H1 (cell line): ENCODE measurements around the gene ZFP57. TPM values are rescaled to one million over a fixed set of nuclear protein-coding genes. Genes with fewer than 3 reads are reported as not detected.

ENCODE experiments used
- EGR1 ChIP-seq: IDR thresholded peaks from 2 replicates; pipeline ENCODE4 v1.6.1; 2011; ENCODE audit warnings: low read depth, low read length, borderline replicate concordance
- GABPA ChIP-seq: IDR thresholded peaks from 2 replicates; pipeline ENCODE4 v1.6.1; 2011; ENCODE audit warnings: mild to moderate bottlenecking, low read length, moderate library complexity, borderline replicate concordance; ENCODE audit not compliant: insufficient read depth
- NANOG ChIP-seq: IDR thresholded peaks from 2 replicates; pipeline ENCODE4 v1.6.1; 2011; ENCODE audit warnings: low read length, low read depth, mild to moderate bottlenecking, inconsistent platforms; ENCODE audit not compliant: insufficient read depth, poor library complexity, severe bottlenecking
- POU5F1 ChIP-seq: IDR thresholded peaks from 2 replicates; pipeline ENCODE4 v1.6.1; 2011; ENCODE audit warnings: low read depth, mild to moderate bottlenecking, low read length, moderate library complexity
- RBBP5 ChIP-seq: IDR thresholded peaks from 2 replicates; pipeline ENCODE4 v1.7.1; 2012; ENCODE audit warnings: low read depth, mild to moderate bottlenecking, inconsistent platforms, low read length, moderate library complexity, borderline replicate concordance
- SP1 ChIP-seq: IDR thresholded peaks from 2 replicates; pipeline ENCODE4 v1.6.1; 2011; ENCODE audit warnings: low read depth, low read length
- SP4 ChIP-seq: IDR thresholded peaks from 2 replicates; pipeline ENCODE4 v1.6.1; 2012; ENCODE audit warnings: low read length, inconsistent platforms
- TAF1 ChIP-seq: IDR thresholded peaks from 2 replicates; pipeline ENCODE4 v1.6.1; 2011; ENCODE audit warnings: mild to moderate bottlenecking, low read depth, low read length
- TAF7 ChIP-seq: optimal IDR thresholded peaks from 2 replicates; pipeline ENCODE3; 2011; ENCODE audit warnings: low read depth, mild to moderate bottlenecking, inconsistent platforms, low read length, moderate library complexity, borderline replicate concordance
- TBP ChIP-seq: IDR thresholded peaks from 2 replicates; pipeline ENCODE4 v1.6.1; 2011; ENCODE audit warnings: low read depth, low read length, improper control_type of control experiment
- TCF12 ChIP-seq: IDR thresholded peaks from 2 replicates; pipeline ENCODE4 v1.6.1; 2011; ENCODE audit warnings: low read depth, mild to moderate bottlenecking, low read length
- polyA plus RNA-seq, 7 experiments: library from polyadenylated mRNA; depleted of rRNA in 3 of 7; stranded (reverse) in 5 of 7; unstranded in 2 of 7; fragments of >200 nt in 5 of 7; fragments of 200-250 nt in 2 of 7; gene quantifications; 1 replicate in 5 of 7; 2 replicates in 1 of 7; 4 replicates in 1 of 7; pipeline versions ENCODE4 v1.2.1 to v1.2.3, GENCODE V29; 2011 to 2013; ENCODE audit warnings: missing spikeins in 2 of 7, mixed read lengths in 2 of 7
- total RNA-seq: library from RNA; stranded (reverse); fragmentation: NEBNext Ultra II Directional; extraction: Animal tissue kit (Norgen Biotek cat#: 25700); gene quantifications from 2 replicates; pipeline ENCODE4 v1.2.1, GENCODE V29; 2021
- TF ChIP-seq, protein P1 (sequence below), 3 experiments: IDR thresholded peaks; 1 replicate in 2 of 3; 2 replicates in 1 of 3; pipeline versions ENCODE4 v1.5.1 to v1.6.1; 2011; ENCODE audit warnings: low read length in 3 of 3, mild to moderate bottlenecking in 3 of 3, inconsistent platforms in 2 of 3, low read depth in 1 of 3, moderate library complexity in 1 of 3; ENCODE audit not compliant: insufficient read depth in 1 of 3; ENCODE audit errors: control extremely low read depth in 1 of 3

ZFP57 gene
- total and polyA plus RNA-seq, 2 of the 8 experiments (the other 6 are each of a cell fraction or from before 2014, with no cell fraction given): 0.85 to 1.2 TPM

DNA sequence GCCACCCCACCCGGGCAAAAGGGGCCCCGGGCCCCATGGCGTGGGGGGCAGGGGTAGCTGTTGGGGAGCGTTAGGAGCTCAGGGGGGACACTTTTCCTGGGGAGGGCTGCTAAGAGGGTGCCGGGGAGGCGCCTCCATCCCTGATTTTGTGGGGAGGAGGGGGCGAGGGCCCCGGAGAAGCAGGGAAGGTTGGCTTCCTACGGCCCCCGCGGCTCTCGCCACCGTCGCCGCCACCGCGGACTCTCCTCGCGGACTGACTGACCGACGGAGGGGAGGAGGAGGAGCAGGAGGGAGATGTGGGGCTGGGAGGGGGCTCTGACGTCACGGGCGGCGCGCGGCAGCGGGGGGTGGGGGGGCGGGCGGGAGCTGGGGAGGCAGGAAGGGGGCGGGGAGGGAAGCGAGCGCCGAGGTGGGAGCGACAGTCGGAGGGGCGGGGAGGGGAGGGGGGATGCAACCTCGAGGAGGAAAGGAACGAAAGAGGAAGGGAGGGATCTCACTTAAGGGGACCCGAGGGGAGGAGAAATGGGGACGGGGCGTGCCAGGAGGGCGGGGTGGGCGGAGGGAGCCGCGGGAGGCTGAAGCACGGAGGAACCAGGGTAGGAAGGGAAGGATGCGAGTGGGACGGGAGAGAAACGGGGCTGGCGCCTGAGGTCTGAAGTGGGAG is 53.1 kb downstream of the ZFP57 start (continued):
- TF ChIP-seq SP4 (no peak), TBP (peak; percentile 53; the same call in 1 of the 2 replicates), GABPA (no peak), TAF1 (peak; percentile 73), TAF7 (peak; percentile 84), TCF12 (no peak), SP1 (0 out of 2 replicates have a peak, but pooled peaks have one; percentile 24), NANOG (no peak), EGR1 (peak; percentile 63; the same call in 1 of the 2 replicates), POU5F1 (no peak), RBBP5 (peak; percentile 46; the same call in 1 of the 2 replicates)
- TF ChIP-seq, protein P1, sequence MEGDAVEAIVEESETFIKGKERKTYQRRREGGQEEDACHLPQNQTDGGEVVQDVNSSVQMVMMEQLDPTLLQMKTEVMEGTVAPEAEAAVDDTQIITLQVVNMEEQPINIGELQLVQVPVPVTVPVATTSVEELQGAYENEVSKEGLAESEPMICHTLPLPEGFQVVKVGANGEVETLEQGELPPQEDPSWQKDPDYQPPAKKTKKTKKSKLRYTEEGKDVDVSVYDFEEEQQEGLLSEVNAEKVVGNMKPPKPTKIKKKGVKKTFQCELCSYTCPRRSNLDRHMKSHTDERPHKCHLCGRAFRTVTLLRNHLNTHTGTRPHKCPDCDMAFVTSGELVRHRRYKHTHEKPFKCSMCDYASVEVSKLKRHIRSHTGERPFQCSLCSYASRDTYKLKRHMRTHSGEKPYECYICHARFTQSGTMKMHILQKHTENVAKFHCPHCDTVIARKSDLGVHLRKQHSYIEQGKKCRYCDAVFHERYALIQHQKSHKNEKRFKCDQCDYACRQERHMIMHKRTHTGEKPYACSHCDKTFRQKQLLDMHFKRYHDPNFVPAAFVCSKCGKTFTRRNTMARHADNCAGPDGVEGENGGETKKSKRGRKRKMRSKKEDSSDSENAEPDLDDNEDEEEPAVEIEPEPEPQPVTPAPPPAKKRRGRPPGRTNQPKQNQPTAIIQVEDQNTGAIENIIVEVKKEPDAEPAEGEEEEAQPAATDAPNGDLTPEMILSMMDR (IDR thresholded peaks at IDR 0.05; ENCODE audit: control extremely low read depth in 1 of 3, insufficient read depth in 1 of 3, low read depth in 1 of 3, low read length in 3 of 3): no peak
